Esophagus squamous epithelium (tissue), 5 donors: ENCODE measurements around the gene IGFL4. TPM values are rescaled to one million over a fixed set of nuclear protein-coding genes. Genes with fewer than 3 reads are reported as not detected.

Experiments used
- DNase-seq: peaks from one replicate; lab custom pipeline; 2025; lab: John Stamatoyannopoulos, UW
- H3K27ac ChIP-seq, 4 donors: fragments of 200-600 bp; sonication (generic); one replicate each; pipeline ENCODE4 v1.5.1; 2016 to 2019; ENCODE audit warnings: mild to moderate bottlenecking in 1 of 4
- H3K27me3 ChIP-seq, 4 donors: fragments of 200-600 bp; sonication (generic); 1 replicate in 3 of 4; 2 replicates in 1 of 4; pipeline versions ENCODE4 v1.5.1 to v1.6.0; 2017 to 2021; ENCODE audit warnings: antibody characterized with exemption in 1 of 4
- H3K36me3 ChIP-seq, 3 donors: fragments of 200-600 bp; sonication (generic); one replicate each; pipeline ENCODE4 v1.5.1; 2016 to 2019
- H3K4me1 ChIP-seq, 3 donors: fragments of 200-600 bp; sonication (generic); one replicate each; pipeline ENCODE4 v1.5.1; 2017 to 2019
- H3K4me3 ChIP-seq, 4 donors: fragments of 200-600 bp; sonication (generic); 1 replicate in 3 of 4; 2 replicates in 1 of 4; pipeline ENCODE4 v1.5.1; 2016 to 2019; ENCODE audit warnings: mild to moderate bottlenecking in 2 of 4, moderate library complexity in 1 of 4
- H3K9me3 ChIP-seq, 3 donors: fragments of 200-600 bp; sonication (generic); one replicate each; pipeline ENCODE4 v1.5.1; 2016 to 2019
- CTCF ChIP-seq, 6 experiments: fragments of 450-650 bp in 4 of 6; fragments of 200-600 bp in 2 of 6; sonication (generic) in 2 of 6; IDR thresholded peaks; one replicate each; pipeline ENCODE4 v1.5.1; 2016 to 2019; ENCODE audit warnings: antibody characterized with exemption in 6 of 6, mild to moderate bottlenecking in 4 of 6, moderate library complexity in 4 of 6
- POLR2A ChIP-seq, 4 donors: fragments of 450-650 bp; IDR thresholded peaks; one replicate each; pipeline ENCODE4 v1.6.1; 2017; ENCODE audit warnings: antibody characterized with exemption in 4 of 4, mild to moderate bottlenecking in 4 of 4, moderate library complexity in 3 of 4
- WGBS, 2 donors: methylation state at CpG; one replicate each; pipeline ENCODE4 v1.1.5; 2018; 5-methylcytosine and 5-hydroxymethylcytosine counted together
- intact Hi-C: fragments of 100-400 bp; cut with DNase I; formaldehyde crosslinking; loops from one replicate; pipeline ENCODE4 v1.15.0; 2022
- total RNA-seq, 4 donors: library from RNA; depleted of rRNA; stranded (reverse); fragments of >200 nt; gene quantifications; one replicate each; pipeline ENCODE4 v1.1.0, GENCODE V29; 2016
- donor health status: DM: yes; HTN: yes; CAD: no.

IGFL4 gene
- not detected for total RNA-seq

GRCh38 chr19:46040952-46041500 lies at the start of gene IGFL4:
Gene IGFL4, minus strand, starts transcription at chr19:46041002. Its CDS starts 40 bp downstream, at chr19:46040962.
- Histone ChIP-seq H3K4me3 (no peak within 1 kb of the TSS), H3K27me3 (peaks cover 0 to 68% (median 0%) of the 10 kb centered on the region in 4 donors), H3K9me3 (no peaks in the 10 kb centered on the region), H3K36me3 (no peaks in the 10 kb centered on the region), H3K4me1 (peaks cover 0 to 7% (median 0%) of the 10 kb centered on the region in 3 donors), H3K27ac (no peak within 1 kb of the TSS)
- intact Hi-C loops: no loop called here
- WGBS, 2 donors: 25 to 41% methylated on average over 7 of the region's 7 CpGs
- TF ChIP-seq POLR2A (IDR thresholded peaks at IDR 0.05): no peak
- no peak for TF ChIP-seq CTCF (IDR thresholded peaks at IDR 0.05)
- no peak for DNase-seq

GRCh38 chr19:46090444-46090843 lies 49.6 kb upstream of the IGFL4 start:
- TF ChIP-seq POLR2A (IDR thresholded peaks at IDR 0.05): no peak
- TF ChIP-seq CTCF (IDR thresholded peaks at IDR 0.05): no peak
- no peaks in the 10 kb centered on the region for H3K36me3 ChIP-seq
- intact Hi-C loops: no loop called here
- H3K4me1 ChIP-seq: no peaks in the 10 kb centered on the region
- no peak overlapping the region for H3K27ac ChIP-seq
- H3K9me3 ChIP-seq: peaks cover 0 to 18% (median 5%) of the 10 kb centered on the region in 3 donors
- peaks cover 0 to 9% (median 0%) of the 10 kb centered on the region in 4 donors for H3K27me3 ChIP-seq
- DNase-seq: no peak
- WGBS, 2 donors: 72 to 84% methylated on average over 3 to 4 of the region's 5 CpGs
- H3K4me3 ChIP-seq: no peak overlapping the region

DNA sequence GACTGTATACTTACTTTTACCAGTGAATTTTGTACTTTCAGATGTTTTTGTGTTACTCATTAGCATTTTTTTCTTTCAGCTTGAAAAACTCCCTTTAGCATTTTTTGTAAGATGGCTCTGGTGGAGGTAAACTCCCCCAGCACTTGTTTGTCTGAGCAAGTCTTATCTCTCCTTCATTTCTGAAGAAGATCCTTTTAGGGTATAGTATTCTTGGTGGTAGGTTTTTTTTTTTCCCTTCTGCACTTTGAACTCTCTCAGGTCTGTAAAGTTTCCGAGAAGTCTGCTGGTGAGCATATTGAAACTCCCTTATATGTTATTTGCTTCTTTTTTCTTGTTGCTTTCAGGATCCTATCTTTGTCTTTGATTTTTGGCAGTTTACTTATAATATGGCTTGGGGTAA lies 48.6 kb upstream of the IGFL4 start:
- no peak for DNase-seq
- intact Hi-C loops: no loop called here
- Histone ChIP-seq H3K36me3 (no peaks in the 10 kb centered on the region), H3K4me1 (no peaks in the 10 kb centered on the region), H3K27ac (no peak overlapping the region), H3K27me3 (peaks cover 0 to 9% (median 0%) of the 10 kb centered on the region in 4 donors), H3K4me3 (no peak overlapping the region), H3K9me3 (peaks cover 0 to 26% (median 5%) of the 10 kb centered on the region in 3 donors)
- no peak for TF ChIP-seq POLR2A (IDR thresholded peaks at IDR 0.05)
- TF ChIP-seq CTCF (IDR thresholded peaks at IDR 0.05): no peak
- WGBS, 2 donors: 93 to 100% methylated on average over 1 of the region's 1 CpG

DNA sequence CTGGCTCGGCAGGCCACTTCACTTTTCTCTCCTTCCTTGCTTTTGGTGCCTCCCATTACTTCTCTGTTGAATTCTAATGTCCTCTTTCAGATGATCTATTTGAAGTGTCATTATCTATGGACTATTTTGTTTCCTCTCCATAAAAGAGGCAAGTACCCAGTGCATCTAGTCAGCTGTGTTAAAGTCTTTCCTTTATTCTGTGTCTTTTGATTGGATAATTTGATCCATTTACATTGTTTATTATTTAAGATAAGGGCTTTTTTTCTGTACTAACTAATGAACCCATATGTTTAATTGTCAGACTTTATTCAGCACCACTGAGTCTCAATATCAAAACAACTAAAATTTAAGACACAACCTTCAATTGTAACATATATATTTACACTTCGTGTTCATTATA lies 47.3 kb upstream of the IGFL4 start:
- H3K27ac ChIP-seq: no peak overlapping the region
- H3K27me3 ChIP-seq: peaks cover 0 to 9% (median 0%) of the 10 kb centered on the region in 4 donors
- intact Hi-C loops: no loop called here
- no peak for DNase-seq
- TF ChIP-seq CTCF (IDR thresholded peaks at IDR 0.05): no peak
- no peaks in the 10 kb centered on the region for H3K4me1 ChIP-seq
- no peaks in the 10 kb centered on the region for H3K36me3 ChIP-seq
- peaks cover 0 to 26% (median 5%) of the 10 kb centered on the region in 3 donors for H3K9me3 ChIP-seq
- H3K4me3 ChIP-seq: no peak overlapping the region
- WGBS, 2 donors: 73 to 91% methylated on average over 2 of the region's 2 CpGs

DNA sequence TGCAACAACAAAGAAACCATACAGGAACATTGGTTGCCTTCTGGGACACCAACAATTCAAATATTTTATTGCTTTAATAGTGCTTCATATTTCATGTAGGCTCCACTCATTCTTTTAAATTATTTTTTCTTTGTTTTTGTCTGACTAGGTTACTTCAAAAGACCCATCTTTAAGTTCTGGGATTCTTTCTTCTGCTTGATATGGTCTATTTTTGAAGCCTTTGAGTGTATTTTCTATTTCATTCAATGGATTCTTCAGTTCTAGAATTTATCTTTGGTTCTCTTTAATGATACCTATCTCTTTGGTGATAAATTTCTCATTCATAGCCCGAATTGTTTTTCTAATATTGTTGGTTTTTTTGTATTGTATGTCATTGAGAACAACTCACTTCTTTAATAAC lies 45.1 kb upstream of the IGFL4 start:
- peaks cover 0 to 26% (median 5%) of the 10 kb centered on the region in 3 donors for H3K9me3 ChIP-seq
- H3K4me1 ChIP-seq: peaks cover 0 to 6% (median 0%) of the 10 kb centered on the region in 3 donors
- no peak for DNase-seq
- intact Hi-C loops: no loop called here
- H3K27me3 ChIP-seq: peaks cover 0 to 19% (median 0%) of the 10 kb centered on the region in 4 donors
- H3K36me3 ChIP-seq: no peaks in the 10 kb centered on the region
- TF ChIP-seq CTCF (IDR thresholded peaks at IDR 0.05) (no peak), POLR2A (IDR thresholded peaks at IDR 0.05) (no peak)
- WGBS, 2 donors: 30 to 71% methylated on average over 1 of the region's 1 CpG
- no peak overlapping the region for H3K27ac ChIP-seq
- H3K4me3 ChIP-seq: no peak overlapping the region
